ENCODE data around the gene PLEKHG4.

The PLEKHG4 gene

GRCh38 chr16:67244387-67245185 lies 34.7 kb upstream of the PLEKHG4 start:
- DNase-seq (ENCODE audit: low read depth), result peak; percentile 69

DNA sequence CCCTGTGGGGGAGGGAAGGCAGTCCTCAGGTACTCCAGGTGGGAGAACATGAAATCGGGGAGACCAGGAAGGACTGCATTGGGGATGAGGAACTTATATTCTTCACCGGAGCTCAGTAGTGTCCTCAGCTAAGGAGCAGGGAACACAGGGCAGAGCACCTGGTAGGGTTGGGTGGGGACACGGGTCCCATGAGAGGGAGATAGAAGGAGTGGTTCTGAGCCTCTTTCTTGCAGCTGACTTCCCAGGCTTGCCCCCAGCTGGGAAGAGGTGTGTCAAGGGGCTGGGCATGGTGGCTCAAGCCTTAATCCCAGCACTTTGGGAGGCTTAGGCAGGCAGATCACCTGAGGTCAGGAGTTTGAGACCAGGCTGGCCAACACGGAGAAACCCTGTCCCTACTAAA lies 34.1 kb upstream of the PLEKHG4 start:
- DNase-seq (ENCODE audit: low read depth), result no peak

- DNase-seq (ENCODE audit: low read depth), result no peak
Measured at GRCh38 chr16:67245674-67246080, 33.7 kb upstream of the PLEKHG4 start.

GRCh38 chr16:67246081-67246755 lies 33.1 kb upstream of the PLEKHG4 start:
- DNase-seq (ENCODE audit: low read depth), result no peak

DNA sequence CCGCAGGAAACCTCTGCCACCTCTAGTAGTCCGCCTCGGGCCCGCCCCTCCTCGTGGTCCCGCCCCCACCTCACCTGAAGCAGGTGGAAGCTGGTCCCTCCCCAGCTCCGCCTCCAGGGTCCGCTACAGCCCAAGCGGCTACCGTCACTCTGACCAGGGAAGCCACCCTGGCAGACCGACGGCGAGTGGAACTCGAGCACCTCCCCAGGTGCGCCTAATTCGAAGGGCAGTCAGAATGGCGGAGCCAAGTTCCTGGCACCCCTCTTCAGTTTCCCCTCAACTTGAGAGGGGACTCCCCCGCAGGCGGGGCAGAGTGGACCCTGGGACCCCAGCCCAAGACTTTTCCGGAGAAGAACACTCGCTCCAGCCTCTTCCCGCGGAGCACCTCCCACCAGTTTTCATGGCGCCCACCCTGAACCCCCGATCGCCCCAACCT lies 32.6 kb upstream of the PLEKHG4 start:
- DNase-seq (ENCODE audit: low read depth), result no peak

- peak; percentile 93 for DNase-seq (ENCODE audit: low read depth)
Measured at GRCh38 chr16:67247192-67248072, 31.9 kb upstream of the PLEKHG4 start, which contains the start of gene FHOD1. TSS of gene FHOD1 (minus strand) at chr16:67247481. CDS start at chr16:67247410, 71 bp downstream.

- no peak for DNase-seq (ENCODE audit: low read depth)
Measured at GRCh38 chr16:67248073-67248400, 31.3 kb upstream of the PLEKHG4 start.

DNA sequence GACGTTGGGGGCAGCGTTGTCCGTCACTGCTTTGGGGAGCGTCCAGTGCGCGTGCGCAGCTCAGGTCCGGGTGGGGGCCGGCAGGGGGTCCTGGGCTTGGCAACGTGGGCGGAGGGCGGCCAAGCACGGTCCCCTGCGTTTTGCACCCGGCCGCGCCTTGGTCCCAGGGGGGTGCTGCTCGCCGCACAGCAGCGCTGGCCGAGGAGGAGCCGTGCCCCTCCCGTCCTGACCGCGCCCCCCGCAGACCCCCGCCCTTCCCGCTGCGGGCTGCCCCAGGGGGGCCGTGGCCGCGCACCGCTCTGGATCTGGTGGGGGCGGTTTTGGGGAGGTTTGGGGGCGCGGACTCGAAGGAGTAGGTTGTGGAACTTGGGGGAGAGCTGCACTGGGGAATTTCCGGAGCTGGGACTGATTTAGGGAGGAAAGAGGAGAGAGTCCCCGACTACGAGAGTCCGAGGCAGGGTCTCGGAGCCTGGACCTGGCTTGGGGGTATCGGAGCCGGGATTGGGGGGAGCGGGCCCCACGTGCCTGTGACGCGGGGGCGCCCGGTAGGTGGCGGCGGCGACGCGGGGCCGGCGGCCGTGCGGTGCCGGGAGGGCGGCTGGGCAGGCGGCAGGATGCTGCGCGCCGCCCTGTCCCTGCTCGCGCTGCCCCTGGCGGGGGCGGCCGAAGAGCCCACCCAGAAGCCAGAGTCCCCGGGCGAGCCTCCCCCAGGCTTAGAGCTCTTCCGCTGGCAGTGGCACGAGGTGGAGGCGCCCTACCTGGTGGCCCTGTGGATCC lies 30.7 kb upstream of the PLEKHG4 start, which contains the start of gene SLC9A5:
SLC9A5 (plus strand) TSS at position 579 of the 777 bp plus-strand sequence; CDS start at position 615, 36 bp downstream.
- no peak for DNase-seq (ENCODE audit: low read depth)

DNA sequence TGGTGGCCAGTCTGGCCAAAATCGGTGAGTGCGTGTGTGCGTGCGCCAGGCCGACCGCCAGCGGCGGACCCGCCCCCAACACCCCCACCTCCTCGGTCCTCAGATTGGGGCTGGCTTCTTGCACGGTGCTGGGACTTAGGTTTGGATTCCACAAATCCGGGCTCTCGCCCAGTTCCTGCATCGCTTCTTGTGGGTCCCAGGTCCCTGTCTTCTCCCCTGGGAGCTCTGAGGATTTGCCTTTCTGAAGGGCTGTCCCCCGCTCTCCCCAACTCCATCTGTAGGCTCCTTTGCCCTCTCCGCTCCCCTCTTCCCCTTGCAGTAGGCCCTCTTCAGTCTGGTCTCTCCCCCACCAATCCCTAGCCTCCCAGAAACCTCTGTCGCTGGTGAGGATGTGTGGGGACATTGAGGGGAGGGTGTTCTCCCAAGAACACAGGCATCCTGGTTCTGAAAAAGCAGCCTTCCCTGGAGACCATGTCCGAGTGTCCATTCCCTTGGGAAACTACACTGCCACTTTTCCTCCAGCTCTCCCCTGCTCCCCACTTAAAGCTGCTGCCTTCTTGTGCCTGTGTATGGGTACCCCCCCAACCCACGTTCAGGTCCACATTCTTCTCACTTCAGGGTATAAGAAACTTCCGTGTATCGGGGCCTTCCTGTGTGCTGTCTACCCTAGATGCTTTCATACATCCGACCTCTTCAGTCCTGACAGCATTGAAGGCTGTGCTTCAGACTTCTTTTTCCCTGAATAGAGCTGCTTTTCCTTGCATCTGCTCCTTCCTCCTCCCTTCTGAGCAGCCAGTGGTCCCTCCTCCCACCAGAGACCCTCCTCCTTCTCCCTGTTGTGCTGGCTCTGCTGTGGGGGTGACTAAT lies 29.9 kb upstream of the PLEKHG4 start:
- DNase-seq (ENCODE audit: low read depth), result no peak

DNA sequence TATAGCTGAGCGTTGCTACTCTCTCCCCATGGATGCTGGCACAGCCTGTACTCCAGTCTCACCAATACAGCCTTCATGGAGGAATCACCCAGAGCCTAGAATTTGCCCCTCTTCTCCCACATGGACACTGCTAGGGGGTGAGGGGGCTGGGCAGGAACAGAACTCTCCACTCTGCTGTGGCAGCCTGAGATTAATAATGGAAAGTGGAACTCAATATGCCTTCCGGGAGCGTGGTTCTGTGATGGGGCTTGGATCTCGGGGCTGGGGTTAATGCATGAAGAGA lies 29.3 kb upstream of the PLEKHG4 start:
- no peak for DNase-seq (ENCODE audit: low read depth)

GRCh38 chr16:67252609-67253497 lies 26.5 kb upstream of the PLEKHG4 start:
- DNase-seq (ENCODE audit: low read depth), result no peak

DNA sequence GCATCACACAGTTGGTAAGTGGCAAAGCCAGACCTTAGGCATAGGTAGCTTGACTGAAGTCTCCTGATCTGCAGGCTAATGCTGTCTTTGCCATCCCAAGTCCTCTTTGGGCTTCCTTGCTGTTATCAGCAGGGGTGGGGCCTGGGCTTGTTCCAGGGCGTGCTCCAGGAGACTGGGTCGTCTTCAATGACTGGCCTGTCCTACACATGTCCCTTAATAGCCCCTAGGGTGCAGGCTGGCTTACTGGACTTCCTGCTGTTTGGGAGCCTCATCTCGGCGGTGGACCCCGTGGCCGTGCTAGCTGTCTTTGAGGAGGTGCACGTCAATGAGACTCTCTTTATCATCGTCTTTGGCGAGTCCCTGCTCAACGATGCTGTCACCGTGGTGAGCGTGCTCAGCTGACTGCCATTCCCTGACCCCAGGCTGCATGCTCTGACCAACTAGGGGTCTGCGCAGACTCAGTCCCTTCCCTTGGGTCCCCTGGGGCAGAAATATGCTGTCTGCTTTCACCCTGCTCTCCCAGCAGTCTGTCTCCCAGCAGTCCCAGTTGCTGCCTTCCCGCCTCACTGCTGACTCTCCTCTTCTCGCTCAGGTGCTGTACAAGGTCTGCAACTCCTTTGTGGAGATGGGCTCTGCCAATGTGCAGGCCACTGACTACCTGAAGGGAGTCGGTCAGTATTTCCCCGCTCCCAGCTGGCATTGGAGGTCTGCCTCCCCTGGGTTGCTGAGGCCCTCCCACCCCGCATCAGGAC lies 24.4 kb upstream of the PLEKHG4 start:
- DNase-seq (ENCODE audit: low read depth), result no peak

DNA sequence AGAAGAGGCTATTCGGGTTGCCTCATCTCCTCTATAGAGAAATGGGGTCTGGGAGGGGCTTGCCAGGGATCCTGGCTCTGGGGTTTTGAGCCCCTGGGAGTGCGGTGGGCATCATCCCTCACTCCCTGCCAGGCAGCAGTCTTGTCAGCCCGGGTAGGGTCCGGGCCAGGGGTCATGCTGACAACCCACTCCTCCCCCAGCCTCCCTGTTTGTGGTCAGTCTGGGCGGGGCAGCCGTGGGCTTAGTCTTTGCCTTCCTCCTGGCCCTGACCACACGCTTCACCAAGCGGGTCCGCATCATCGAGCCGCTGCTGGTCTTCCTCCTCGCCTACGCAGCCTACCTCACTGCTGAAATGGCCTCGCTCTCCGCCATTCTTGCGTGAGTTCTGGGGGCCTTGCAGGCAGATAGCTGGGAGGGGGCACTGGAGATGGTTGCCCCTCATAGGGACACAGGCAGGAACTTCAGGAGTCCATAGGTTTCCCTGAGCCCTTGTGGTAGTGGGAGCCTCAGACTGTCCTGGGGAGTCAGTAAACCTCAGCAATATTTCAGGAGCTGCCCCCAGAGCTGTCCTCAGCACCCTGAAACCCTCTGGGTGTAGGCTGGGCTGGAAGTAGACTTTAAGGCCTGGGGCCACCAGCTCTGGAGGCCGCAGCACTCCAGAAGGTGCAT lies 23.6 kb upstream of the PLEKHG4 start:
- DNase-seq (ENCODE audit: low read depth), result no peak

GRCh38 chr16:67256701-67257230 lies 22.6 kb upstream of the PLEKHG4 start:
- DNase-seq (ENCODE audit: low read depth), result no peak

GRCh38 chr16:67257486-67258160 lies 21.7 kb upstream of the PLEKHG4 start:
- no peak for DNase-seq (ENCODE audit: low read depth)

GRCh38 chr16:67258161-67258835 lies 21.0 kb upstream of the PLEKHG4 start:
- no peak for DNase-seq (ENCODE audit: low read depth)

- no peak for DNase-seq (ENCODE audit: low read depth)
Measured at GRCh38 chr16:67259705-67260104, 19.6 kb upstream of the PLEKHG4 start.
